HG03521 (cell line): Measurements from ENCODE around the gene MAP3K15.

Experiments
- ATAC-seq: cut with Tn5 transposase; IDR thresholded peaks from one replicate; pipeline ENCODE4 v1.9.1; 2021; ENCODE audit warnings: mild to moderate bottlenecking, moderate library complexity; ENCODE audit not compliant: unreplicated experiment

MAP3K15 gene

GRCh38 chrX:19354625-19355024 lies 160.7 kb downstream of the MAP3K15 start:
- ATAC-seq: no peak

DNA sequence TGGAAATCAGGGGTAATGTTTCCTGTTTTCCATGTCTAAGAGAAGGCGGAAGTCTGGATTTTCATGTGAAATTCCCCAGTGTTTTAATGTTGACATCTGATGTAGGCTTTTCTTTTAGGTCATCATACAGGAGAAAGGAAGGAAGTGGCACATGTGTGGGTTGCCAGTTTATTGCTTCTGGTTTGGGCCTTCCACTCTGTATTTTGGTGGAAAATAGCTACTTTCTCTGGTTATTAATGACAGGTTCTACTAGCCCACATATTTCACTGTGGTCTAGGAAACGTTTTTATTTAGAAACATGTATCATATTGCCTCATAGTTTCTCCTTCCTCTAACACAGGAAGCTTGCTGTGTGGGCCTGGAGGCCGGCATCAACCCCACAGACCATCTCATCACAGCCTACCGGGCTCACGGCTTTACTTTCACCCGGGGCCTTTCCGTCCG lies 164.3 kb downstream of the MAP3K15 start:
- ATAC-seq: peak; percentile 74

- no peak for ATAC-seq
Measured at GRCh38 chrX:19349264-19349663, 166.0 kb downstream of the MAP3K15 start.

DNA sequence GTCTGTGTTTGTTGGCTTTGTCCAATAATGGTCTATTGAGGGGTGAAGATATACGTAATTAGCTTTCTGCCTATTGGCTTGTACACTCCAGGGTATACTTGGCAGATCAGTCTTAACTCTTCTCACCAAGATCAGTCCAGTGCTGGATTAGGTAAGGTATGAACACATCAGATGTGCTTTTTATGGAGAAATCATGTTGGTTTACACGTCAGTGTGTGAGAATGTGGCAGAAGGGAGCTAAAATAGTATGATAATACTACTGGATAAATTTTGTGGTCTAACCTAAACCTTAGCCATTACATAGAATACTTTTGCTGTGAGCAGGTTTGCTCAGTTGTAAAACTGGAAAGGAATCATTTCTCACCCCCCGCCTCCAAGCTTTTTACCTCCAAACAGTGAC lies 167.4 kb downstream of the MAP3K15 start:
- no peak for ATAC-seq

- ATAC-seq: no peak
Measured at GRCh38 chrX:19344661-19345060, 170.6 kb downstream of the MAP3K15 start.

DNA sequence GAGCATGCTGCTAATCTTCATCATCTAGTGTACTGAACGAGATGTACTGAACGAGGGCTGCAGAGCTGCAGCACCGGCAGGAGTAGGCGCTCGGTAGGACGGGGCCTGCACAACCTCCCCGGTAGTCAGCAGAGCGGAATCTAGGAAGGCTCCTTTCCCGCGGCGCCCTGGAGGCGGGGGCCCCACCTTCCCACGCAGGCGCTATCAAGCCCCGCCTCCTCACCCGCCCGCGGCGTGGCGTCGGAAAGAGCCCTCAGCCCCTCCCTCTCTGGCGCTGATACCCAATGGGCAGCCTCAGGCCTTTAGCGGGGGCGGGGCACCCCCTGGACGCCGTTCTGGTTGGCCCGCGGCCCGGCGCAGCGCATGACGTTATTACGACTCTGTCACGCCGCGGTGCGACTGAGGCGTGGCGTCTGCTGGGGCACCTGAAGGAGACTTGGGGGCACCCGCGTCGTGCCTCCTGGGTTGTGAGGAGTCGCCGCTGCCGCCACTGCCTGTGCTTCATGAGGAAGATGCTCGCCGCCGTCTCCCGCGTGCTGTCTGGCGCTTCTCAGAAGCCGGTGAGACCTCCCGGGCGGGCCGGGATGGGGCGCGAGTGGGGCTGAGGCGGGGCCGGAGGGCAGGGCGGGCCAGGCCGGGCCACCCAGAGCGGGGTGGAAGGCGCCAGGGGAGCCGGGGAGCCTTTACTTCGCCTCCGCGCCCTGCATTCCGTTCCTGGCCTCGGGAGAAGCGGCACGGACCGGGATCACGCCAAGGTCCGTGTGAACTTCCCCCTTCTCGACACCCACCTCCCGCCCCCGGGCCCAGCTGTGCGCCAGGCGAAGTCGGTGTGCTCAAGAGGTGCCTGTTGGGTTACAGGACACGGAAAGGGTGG lies 171.5 kb downstream of the MAP3K15 start, which contains the start of gene PDHA1:
PDHA1 (plus strand) TSS at position 393 of the 874 bp plus-strand sequence; CDS start at position 504, 111 bp downstream.
- ATAC-seq: peak; percentile 99

- no peak for ATAC-seq
Measured at GRCh38 chrX:19343085-19343534, 172.2 kb downstream of the MAP3K15 start.

DNA sequence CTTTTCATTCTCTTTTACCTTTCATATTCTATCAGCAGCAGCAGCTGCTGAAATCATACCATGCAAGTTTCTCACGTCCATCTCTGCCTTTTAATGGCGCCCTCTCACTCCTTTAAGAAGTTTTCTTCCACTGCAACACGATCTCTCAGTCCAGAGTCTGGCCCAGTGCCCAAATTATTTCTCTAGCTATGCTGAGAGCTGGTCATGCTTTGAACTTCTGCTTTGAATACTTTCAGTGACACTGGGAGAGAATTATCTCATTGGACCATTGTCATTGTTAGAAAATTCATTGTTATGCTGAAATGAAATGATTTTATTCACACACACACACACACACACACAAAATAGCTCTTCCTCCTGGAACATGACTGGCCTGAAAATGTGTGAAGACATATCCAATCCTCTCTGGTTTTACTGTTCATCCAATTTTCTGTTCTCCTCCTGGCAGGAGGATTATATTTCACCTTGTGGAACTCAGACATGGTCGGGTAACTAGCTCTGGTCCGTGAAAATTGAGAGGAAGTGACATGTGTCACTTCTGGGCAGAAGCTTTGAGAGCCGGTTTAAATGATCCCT lies 172.9 kb downstream of the MAP3K15 start:
- no peak for ATAC-seq

DNA sequence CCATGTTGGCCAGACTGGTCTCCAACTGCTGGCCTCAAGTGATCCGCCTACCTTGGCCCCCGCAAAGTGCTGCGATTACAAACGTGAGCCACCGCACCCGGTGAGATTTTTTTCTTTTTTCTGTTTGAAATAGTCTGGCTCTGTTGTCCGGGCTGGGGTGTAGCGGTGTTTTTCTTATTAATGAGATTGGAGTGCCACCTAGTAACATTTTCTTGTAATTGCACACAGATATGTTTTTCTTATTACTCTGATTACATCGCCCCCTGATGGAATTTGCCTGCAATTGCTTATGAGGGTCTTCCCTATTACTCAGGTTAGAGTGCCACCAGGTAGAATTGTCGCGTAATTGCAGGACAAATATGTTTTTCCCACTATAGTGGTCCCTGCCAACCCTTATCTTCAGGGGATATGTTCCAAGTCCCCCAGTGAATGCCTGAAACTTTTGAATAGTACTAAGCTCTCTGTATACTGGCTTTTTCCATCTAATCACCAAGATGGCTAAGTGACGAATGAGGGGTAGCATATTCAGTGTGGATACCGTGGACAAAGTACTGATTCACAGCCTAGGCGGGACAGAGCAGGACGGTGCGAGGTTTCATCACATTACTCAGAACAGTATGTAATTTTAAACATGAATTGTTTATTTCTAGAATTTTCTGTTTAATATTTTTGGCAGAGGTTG lies 180.2 kb downstream of the MAP3K15 start:
- no peak for ATAC-seq

GRCh38 chrX:19332983-19333382 lies 182.3 kb downstream of the MAP3K15 start:
- ATAC-seq: no peak

DNA sequence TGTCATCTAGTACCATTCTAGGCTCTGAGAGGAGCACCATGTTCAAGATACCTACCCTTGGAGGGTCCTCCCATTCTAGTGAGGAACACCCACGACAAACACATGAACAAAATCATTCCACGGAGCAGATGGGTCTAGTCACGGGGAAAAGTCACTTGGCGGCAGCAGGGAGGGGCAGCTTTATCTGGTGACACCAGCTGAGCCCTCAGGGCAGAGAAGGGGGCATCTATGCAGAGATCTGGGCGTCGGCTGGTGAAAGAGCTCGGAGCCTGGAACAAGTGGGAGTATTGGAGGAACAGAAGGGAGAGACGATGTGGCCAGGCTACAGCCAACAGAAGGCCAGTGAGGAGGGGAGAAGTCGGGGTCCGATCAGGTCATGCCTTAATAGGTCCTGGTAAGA lies 183.5 kb downstream of the MAP3K15 start:
- no peak for ATAC-seq

DNA sequence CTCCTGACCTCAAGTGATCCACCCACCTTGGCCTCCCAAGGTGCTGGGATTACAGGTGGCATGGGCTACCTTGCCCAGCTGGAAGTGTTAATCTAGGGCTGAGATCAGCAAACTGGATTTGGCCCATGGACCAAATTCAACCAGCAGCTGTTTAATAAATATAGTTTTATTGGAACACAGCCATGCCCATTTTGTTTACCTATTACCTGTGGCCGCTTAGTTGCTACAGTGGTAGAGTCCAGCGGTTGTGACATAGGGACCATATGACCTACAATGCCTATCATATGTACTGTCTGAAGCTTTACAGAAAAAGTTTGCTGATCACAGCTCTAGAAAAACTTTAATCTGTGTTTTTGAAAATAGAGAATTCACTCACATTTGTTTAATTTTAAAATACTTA lies 188.7 kb downstream of the MAP3K15 start:
- ATAC-seq: no peak
